H1 (cell line): ENCODE data around the gene SFXN4. TPM values are rescaled to one million over a fixed set of nuclear protein-coding genes. Genes with fewer than 3 reads are reported as not detected.

Source experiments
- CTCF ChIA-PET: fragments of 300-600 bp; sonication (Branson Sonifier 250); formaldehyde crosslinking; loops from one replicate; lab custom pipeline; 2021; ENCODE audit not compliant: partially characterized antibody; lab: Charles Lee
- POLR2A ChIA-PET: fragments of 300-600 bp; sonication (Branson Sonifier 250); formaldehyde crosslinking; loops from one replicate; lab custom pipeline; 2021; ENCODE audit warnings: inconsistent platforms; ENCODE audit not compliant: partially characterized antibody; lab: Charles Lee
- DNase-seq, 2 experiments: peaks; one replicate each; pipeline versions ENCODE4 v3.0.0 to v3.0.0-alpha.2; 2010 to 2022; ENCODE audit warnings: low spot score in 2 of 2, low read depth in 1 of 2, mixed read lengths in 1 of 2
- FAIRE-seq: peaks from 2 replicates; lab custom pipeline; 2011; peaks lifted over from hg19 to GRCh38; lab: Jason Lieb, UNC
- H2AFZ ChIP-seq: 2 replicates; pipeline ENCODE4 v1.8.1; 2012; ENCODE audit warnings: low read length, inconsistent platforms
- H2AK5ac ChIP-seq: 2 replicates; pipeline ENCODE4 v1.6.1; 2013; ENCODE audit warnings: low read depth, low read length
- H2BK120ac ChIP-seq: replicated peaks from 2 replicates; pipeline ENCODE3; 2013; ENCODE audit warnings: low read depth, low read length, inconsistent platforms
- H2BK12ac ChIP-seq: 2 replicates; pipeline ENCODE4 v1.6.1; 2013; ENCODE audit warnings: low read depth, low read length
- H2BK15ac ChIP-seq: 2 replicates; pipeline ENCODE4 v1.6.1; 2013; ENCODE audit warnings: low read length
- H2BK20ac ChIP-seq: 2 replicates; pipeline ENCODE4 v1.6.1; 2013; ENCODE audit warnings: low read length
- H2BK5ac ChIP-seq: 2 replicates; pipeline ENCODE4 v1.6.1; 2013; ENCODE audit warnings: low read depth, low read length
- H3K14ac ChIP-seq: 2 replicates; pipeline ENCODE4 v1.6.1; 2013; ENCODE audit warnings: inconsistent platforms; ENCODE audit not compliant: insufficient read length
- H3K18ac ChIP-seq: 2 replicates; pipeline ENCODE4 v1.6.1; 2013; ENCODE audit warnings: low read length; ENCODE audit errors: extremely low read depth
- H3K23ac ChIP-seq: 2 replicates; pipeline ENCODE4 v1.6.1; 2013; ENCODE audit warnings: inconsistent platforms; ENCODE audit not compliant: insufficient read length
- H3K23me2 ChIP-seq: 2 replicates; pipeline ENCODE4 v1.6.1; 2013; ENCODE audit warnings: low read depth, low read length
- H3K27ac ChIP-seq: 2 replicates; pipeline ENCODE4 v1.6.1; 2011; ENCODE audit warnings: low read depth, low read length, inconsistent platforms
- H3K27me3 ChIP-seq, 4 experiments: replicated peaks in 1 of 4; 1 replicate in 1 of 4; 2 replicates in 3 of 4; pipeline versions ENCODE4 v1.6.1 to v1.8.1; 2011 to 2013; ENCODE audit warnings: low read length in 3 of 4, mild to moderate bottlenecking in 3 of 4, inconsistent platforms in 2 of 4, mixed read lengths in 2 of 4, moderate library complexity in 1 of 4; ENCODE audit not compliant: control insufficient read depth in 3 of 4, insufficient read depth in 3 of 4; ENCODE audit errors: extremely low read depth in 1 of 4
- H3K36me3 ChIP-seq, 4 experiments: 2 replicates each; pipeline versions ENCODE4 v1.6.1 to v1.8.1; 2011 to 2013; ENCODE audit warnings: mild to moderate bottlenecking in 4 of 4, low read length in 3 of 4, moderate library complexity in 2 of 4, control low read depth in 1 of 4, inconsistent platforms in 1 of 4; ENCODE audit not compliant: insufficient read depth in 4 of 4, control insufficient read depth in 2 of 4
- H3K4ac ChIP-seq: replicated peaks from 2 replicates; pipeline ENCODE3; 2013; ENCODE audit warnings: low read length, low read depth, mixed read lengths, inconsistent platforms; ENCODE audit not compliant: insufficient read length
- H3K4me1 ChIP-seq, 4 experiments: replicated peaks in 1 of 4; 1 replicate in 1 of 4; 2 replicates in 3 of 4; pipeline versions ENCODE4 v1.6.1 to v1.8.1; 2011 to 2013; ENCODE audit warnings: low read length in 3 of 4, inconsistent platforms in 2 of 4, mixed read lengths in 1 of 4; ENCODE audit not compliant: insufficient read depth in 4 of 4, control insufficient read depth in 3 of 4
- H3K4me2 ChIP-seq, 2 experiments: 2 replicates each; pipeline versions ENCODE4 v1.6.1 to v1.8.1; 2011 to 2013; ENCODE audit warnings: low read depth in 2 of 2, low read length in 2 of 2, control low read depth in 1 of 2, inconsistent platforms in 1 of 2, mild to moderate bottlenecking in 1 of 2; ENCODE audit not compliant: insufficient read depth in 1 of 2
- H3K4me3 ChIP-seq, 4 experiments: fragments of 200-600, 300-600 bp in 1 of 4; sonication (generic), shearing (Covaris generic), sonication (Bioruptor Twin) in 1 of 4; 2 replicates each; pipeline versions ENCODE4 v1.5.1 to v1.8.1; 2011 to 2016; ENCODE audit warnings: low read length in 4 of 4, low read depth in 3 of 4, control low read depth in 2 of 4, inconsistent platforms in 2 of 4, mild to moderate bottlenecking in 2 of 4, mixed read lengths in 1 of 4, moderate library complexity in 1 of 4; ENCODE audit not compliant: insufficient read depth in 2 of 4; ENCODE audit errors: extremely low read depth in 1 of 4
- H3K56ac ChIP-seq: replicated peaks from 2 replicates; pipeline ENCODE3; 2013; ENCODE audit warnings: low read depth, mild to moderate bottlenecking, mixed read lengths, low read length, inconsistent platforms; ENCODE audit not compliant: insufficient read length
- H3K79me1 ChIP-seq: 2 replicates; pipeline ENCODE4 v1.6.1; 2013; ENCODE audit warnings: low read depth, low read length, control low read depth
- H3K79me2 ChIP-seq, 2 experiments: 2 replicates each; pipeline versions ENCODE4 v1.6.1 to v1.8.1; 2012 to 2013; ENCODE audit warnings: low read length in 2 of 2, mild to moderate bottlenecking in 2 of 2, inconsistent platforms in 1 of 2; ENCODE audit not compliant: insufficient read depth in 2 of 2, control insufficient read depth in 1 of 2
- H3K9ac ChIP-seq, 4 experiments: replicated peaks in 1 of 4; 1 replicate in 1 of 4; 2 replicates in 3 of 4; pipeline versions ENCODE4 v1.6.1 to v1.8.1; 2011 to 2013; ENCODE audit warnings: low read depth in 3 of 4, low read length in 3 of 4, control low read depth in 2 of 4, mild to moderate bottlenecking in 2 of 4, moderate library complexity in 2 of 4, inconsistent platforms in 1 of 4; ENCODE audit errors: extremely low read depth in 1 of 4
- H3K9me3 ChIP-seq, 2 experiments: 2 replicates each; pipeline versions ENCODE4 v1.6.1 to v1.8.1; 2012 to 2013; ENCODE audit warnings: mild to moderate bottlenecking in 2 of 2, moderate library complexity in 2 of 2, control low read depth in 1 of 2, inconsistent platforms in 1 of 2, low read depth in 1 of 2, low read length in 1 of 2, mixed read lengths in 1 of 2; ENCODE audit not compliant: insufficient read depth in 2 of 2
- H4K20me1 ChIP-seq, 2 experiments: replicated peaks in 1 of 2; 2 replicates each; pipeline versions ENCODE3 to v1.8.1; 2011 to 2013; ENCODE audit warnings: inconsistent platforms in 2 of 2, low read length in 2 of 2, mild to moderate bottlenecking in 1 of 2; ENCODE audit not compliant: insufficient read depth in 2 of 2, control insufficient read depth in 1 of 2
- H4K5ac ChIP-seq: 2 replicates; pipeline ENCODE4 v1.6.1; 2013; ENCODE audit warnings: low read length, low read depth, mixed read lengths, inconsistent platforms; ENCODE audit not compliant: insufficient read length
- H4K8ac ChIP-seq: 2 replicates; pipeline ENCODE4 v1.8.0; 2013; ENCODE audit warnings: mild to moderate bottlenecking, moderate library complexity, low read length, inconsistent platforms; ENCODE audit not compliant: insufficient read depth; ENCODE audit errors: extremely low read depth
- H4K91ac ChIP-seq: replicated peaks from 2 replicates; pipeline ENCODE3; 2013; ENCODE audit warnings: low read length, mixed read lengths, inconsistent platforms; ENCODE audit not compliant: insufficient read length
- CBX8 ChIP-seq: fragments of 300-800, 300-1000 bp; sonication (generic); IDR thresholded peaks from 2 replicates; pipeline ENCODE4 v1.7.1; 2016; ENCODE audit warnings: low read depth, low read length, borderline replicate concordance
- WGBS, 2 experiments: shearing (Covaris generic) in 1 of 2; methylation state at CpG; one replicate each; pipeline versions ENCODE4 v1.1.6 to v1.1.7; 2013 to 2015; ENCODE audit warnings: low lambda C conversion rate in 2 of 2, mixed read lengths in 2 of 2, inconsistent platforms in 1 of 2, low coverage in 1 of 2, missing lambda C conversion rate in 1 of 2; ENCODE audit not compliant: insufficient replicate concordance in 2 of 2, insufficient coverage in 1 of 2, insufficient read length in 1 of 2; ENCODE audit errors: extremely low coverage in 1 of 2, missing lambda C conversion rate in 1 of 2; 5-methylcytosine and 5-hydroxymethylcytosine counted together
- polyA plus RNA-seq, 7 experiments: library from polyadenylated mRNA; depleted of rRNA in 3 of 7; stranded (reverse) in 5 of 7; unstranded in 2 of 7; fragments of >200 nt in 5 of 7; fragments of 200-250 nt in 2 of 7; gene quantifications; 1 replicate in 5 of 7; 2 replicates in 1 of 7; 4 replicates in 1 of 7; pipeline versions ENCODE4 v1.2.1 to v1.2.3, GENCODE V29; 2011 to 2013; ENCODE audit warnings: missing spikeins in 2 of 7, mixed read lengths in 2 of 7
- total RNA-seq: library from RNA; stranded (reverse); fragmentation: NEBNext Ultra II Directional; extraction: Animal tissue kit (Norgen Biotek cat#: 25700); gene quantifications from 2 replicates; pipeline ENCODE4 v1.2.1, GENCODE V29; 2021

Gene SFXN4
- total and polyA plus RNA-seq, 2 of the 8 experiments (the other 6 are each of a cell fraction or from before 2014, with no cell fraction given) = 15.4 to 21.6 TPM

DNA sequence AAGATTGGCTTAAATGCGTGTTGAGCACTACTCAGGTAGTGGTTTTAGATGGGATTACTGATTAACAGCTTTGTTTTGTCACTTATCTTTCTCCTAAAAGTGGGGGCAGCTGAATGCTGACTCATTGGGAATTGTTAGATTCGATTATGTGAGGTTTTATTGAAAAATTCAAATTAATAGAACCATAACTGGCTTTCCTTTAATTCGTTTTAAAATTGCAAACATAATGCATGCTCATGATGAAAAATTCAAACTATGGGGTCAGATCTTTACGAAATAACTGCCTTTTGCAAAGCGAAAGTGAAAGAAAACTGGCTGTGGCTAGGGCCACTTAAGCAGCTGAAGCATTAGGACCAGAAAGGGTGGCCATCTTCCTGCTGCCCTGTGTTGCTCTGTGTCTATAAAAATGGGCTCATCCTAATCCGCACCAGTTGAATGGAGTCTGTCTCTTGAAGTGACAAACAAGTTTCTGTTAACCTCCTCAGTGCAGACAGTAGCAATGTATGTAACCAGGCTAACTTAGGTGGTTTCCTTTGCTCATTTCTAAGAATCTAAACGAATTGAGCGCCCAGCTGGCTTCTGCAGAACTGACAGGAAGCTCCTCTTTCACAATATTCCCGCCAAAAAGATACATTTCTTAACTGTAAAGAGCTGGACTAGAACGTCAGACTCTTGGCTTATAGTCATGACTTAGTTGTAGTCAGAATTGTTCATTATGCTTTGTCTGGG, 33.8 kb downstream of the SFXN4 start:
- Histone ChIP-seq H3K4me2 (no peak overlapping the region), H4K8ac (no peak overlapping the region), H3K79me2 (no peaks in the 10 kb centered on the region), H2BK20ac (no peak overlapping the region), H3K4ac (no peak overlapping the region), H2BK15ac (no peak overlapping the region), H2BK5ac (no peak overlapping the region), H3K27ac (no peak overlapping the region), H3K23ac (no peak overlapping the region), H3K79me1 (no peaks in the 10 kb centered on the region), H2AK5ac (no peak overlapping the region), H2AFZ (no peak overlapping the region), H2BK12ac (no peak overlapping the region), H3K4me1 (no peaks in the 10 kb centered on the region), H4K20me1 (no peaks in the 10 kb centered on the region), H3K9me3 (no peaks in the 10 kb centered on the region), H3K36me3 (peaks cover 18 to 57% (median 39%) of the 10 kb centered on the region in 4 experiments; a peak in 7 of 8 replicates), H3K23me2 (no peaks in the 10 kb centered on the region), H3K18ac (no peak overlapping the region), H2BK120ac (no peak overlapping the region), H3K27me3 (no peaks in the 10 kb centered on the region), H4K5ac (no peak overlapping the region), H3K56ac (no peak overlapping the region), H3K4me3 (no peak overlapping the region), H3K14ac (no peak overlapping the region), H3K9ac (no peak overlapping the region), H4K91ac (no peak overlapping the region)
- DNase-seq (no peak), FAIRE-seq (no peak)
- 88% methylated on average over 10 of the region's 10 CpGs; no CpG with 5 or more reads in 1 of the 2 experiments for WGBS, 2 experiments
- POLR2A ChIA-PET = interaction anchor here (0.6 to 2.3 kb wide), 4 partner anchors 8 to 19 kb away, joined by 3 to 7 read pairs (median 4); no protein-coding TSS in a partner anchor
- CTCF ChIA-PET = interaction anchor here (0.9 to 1.1 kb wide), 2 partner anchors 8 to 1905 kb away, joined by 3 to 4 read pairs; no protein-coding TSS in a partner anchor
- TF ChIP-seq CBX8 = no peak
